HCT116 (cell line): ENCODE data around the gene COL26A1. TPM values are rescaled to one million over a fixed set of nuclear protein-coding genes. Genes with fewer than 3 reads are reported as not detected.

Experiments used
- ATAC-seq: fragments of 200-7000 bp; cut with Tn5 transposase; 2 replicates; pipeline ENCODE4 v1.9.1; 2020; ENCODE audit warnings: mild to moderate bottlenecking, moderate library complexity
- BruUV-seq: library from RNA; stranded (reverse); fragments of 400-500 nt; replicated peaks from 2 replicates; lab custom pipeline; 2021; lab: Mats Ljungman, UMichigan
- CTCF ChIA-PET: fragments of 300-600 bp; sonication (Branson Sonifier 250); formaldehyde crosslinking; loops from one replicate; lab custom pipeline; 2021; ENCODE audit warnings: antibody characterized with exemption; lab: Charles Lee
- POLR2A ChIA-PET: fragments of 300-600, 350-600 bp; sonication (Branson Sonifier 250); formaldehyde crosslinking; loops from one replicate; lab custom pipeline; 2021; ENCODE audit warnings: antibody characterized with exemption; lab: Charles Lee
- RAD21 ChIA-PET, 2 experiments: fragments of 300-600 bp; sonication (Branson Sonifier 250); formaldehyde crosslinking; loops; one replicate each; lab custom pipeline; 2023; ENCODE audit warnings: low total read pairs in 2 of 2; ENCODE audit not compliant: uncharacterized antibody in 2 of 2, unreplicated experiment in 2 of 2, low non-redundant PET in 1 of 2; lab: Charles Lee
- DNase-seq: peaks from one replicate; pipeline ENCODE4 v3.0.0-alpha.2; 2010; ENCODE audit warnings: low read depth, low spot score
- H2AFZ ChIP-seq: fragments of 200-600 bp; shearing (Covaris generic), sonication (generic); 2 replicates; pipeline ENCODE4 v1.6.1; 2017; ENCODE audit warnings: low read depth, mixed run types, mixed read lengths, antibody characterized with exemption, low read length; ENCODE audit not compliant: poor library complexity, severe bottlenecking
- H3K27ac ChIP-seq: 2 replicates; pipeline ENCODE4 v1.5.1; 2012; ENCODE audit warnings: low read depth, low read length
- H3K27me3 ChIP-seq: fragments of 200-600 bp; sonication (generic); 2 replicates; pipeline ENCODE4 v1.6.1; 2016; ENCODE audit warnings: mixed run types, low read length, mixed read lengths; ENCODE audit not compliant: insufficient read depth
- H3K36me3 ChIP-seq, 2 experiments: fragments of 200-500 bp in 1 of 2; fragments of 200-600 bp in 1 of 2; sonication (Bioruptor generic) in 1 of 2; sonication (generic) in 1 of 2; 2 replicates each; pipeline versions ENCODE4 v1.5.1 to v1.6.1; 2014 to 2016; ENCODE audit warnings: low read length in 2 of 2, inconsistent platforms in 1 of 2, mixed read lengths in 1 of 2, mixed run types in 1 of 2; ENCODE audit not compliant: insufficient read depth in 2 of 2, control insufficient read depth in 1 of 2
- H3K4me1 ChIP-seq, 2 experiments: fragments of 200-600 bp in 1 of 2; sonication (generic) in 1 of 2; 2 replicates each; pipeline versions ENCODE4 v1.5.1 to v1.6.1; 2012 to 2017; ENCODE audit warnings: low read length in 2 of 2, inconsistent platforms in 1 of 2, mild to moderate bottlenecking in 1 of 2, mixed read lengths in 1 of 2, mixed run types in 1 of 2, moderate library complexity in 1 of 2; ENCODE audit not compliant: insufficient read depth in 2 of 2, control insufficient read depth in 1 of 2
- H3K4me2 ChIP-seq: fragments of 200-600 bp; sonication (generic); 2 replicates; pipeline ENCODE4 v1.6.1; 2017; ENCODE audit warnings: mixed run types, low read length, mixed read lengths
- H3K4me3 ChIP-seq, 2 experiments: fragments of 200-600 bp in 1 of 2; sonication (generic) in 1 of 2; replicated peaks in 1 of 2; 2 replicates each; pipeline ENCODE4 v1.5.1; 2011 to 2016; ENCODE audit warnings: low read length in 2 of 2, control low read depth in 1 of 2, low read depth in 1 of 2, mild to moderate bottlenecking in 1 of 2, mixed read lengths in 1 of 2, mixed run types in 1 of 2
- H3K79me2 ChIP-seq: fragments of 200-600 bp; sonication (generic); 2 replicates; pipeline ENCODE4 v1.6.1; 2017; ENCODE audit warnings: mild to moderate bottlenecking, mixed run types, low read length, moderate library complexity, mixed read lengths; ENCODE audit not compliant: insufficient read depth
- H3K9ac ChIP-seq: fragments of 200-600 bp; sonication (generic); 2 replicates; pipeline ENCODE4 v1.6.1; 2016; ENCODE audit warnings: low read length, mixed read lengths
- H3K9me2 ChIP-seq: fragments of 200-600 bp; sonication (generic), shearing (Covaris generic); 2 replicates; pipeline ENCODE4 v1.6.1; 2017; ENCODE audit warnings: mixed run types, mild to moderate bottlenecking, moderate library complexity; ENCODE audit not compliant: insufficient read depth
- H3K9me3 ChIP-seq, 2 experiments: fragments of 200-500 bp in 1 of 2; fragments of 200-600 bp in 1 of 2; sonication (Bioruptor generic) in 1 of 2; sonication (generic) in 1 of 2; 2 replicates each; pipeline ENCODE4 v1.6.1; 2014 to 2017; ENCODE audit warnings: low read length in 2 of 2, mixed read lengths in 2 of 2, inconsistent platforms in 1 of 2, low read depth in 1 of 2, mild to moderate bottlenecking in 1 of 2, mixed run types in 1 of 2, moderate library complexity in 1 of 2; ENCODE audit not compliant: control insufficient read depth in 1 of 2, insufficient read depth in 1 of 2
- H4K20me1 ChIP-seq: fragments of 200-600 bp; sonication (generic), shearing (Covaris generic); 2 replicates; pipeline ENCODE4 v1.6.1; 2017; ENCODE audit warnings: mixed run types, mild to moderate bottlenecking, moderate library complexity; ENCODE audit not compliant: insufficient read depth
- CBX3 ChIP-seq: IDR thresholded peaks from 2 replicates; pipeline ENCODE4 v1.6.1; 2012; ENCODE audit warnings: low read depth
- ELF1 ChIP-seq: IDR thresholded peaks from 2 replicates; pipeline ENCODE4 v1.6.1; 2012; ENCODE audit warnings: low read depth, borderline replicate concordance
- EZH2 ChIP-seq: fragments of 200-600 bp; sonication (generic); IDR thresholded peaks from 2 replicates; pipeline ENCODE4 v1.6.1; 2017; ENCODE audit warnings: antibody characterized with exemption, mixed run types
- FOSL1 ChIP-seq: IDR thresholded peaks from 2 replicates; pipeline ENCODE4 v1.6.1; 2012; ENCODE audit warnings: low read depth
- POLR2A ChIP-seq: IDR thresholded peaks from 2 replicates; pipeline ENCODE4 v1.7.0; 2011; ENCODE audit warnings: borderline replicate concordance; ENCODE audit not compliant: insufficient read depth, insufficient read length; ENCODE audit errors: extremely low read depth
- POLR2AphosphoS5 ChIP-seq: IDR thresholded peaks from 2 replicates; pipeline ENCODE4 v1.6.1; 2011; ENCODE audit warnings: mild to moderate bottlenecking, low read depth, low read length, moderate library complexity
- RAD21 ChIP-seq: IDR thresholded peaks from 2 replicates; pipeline ENCODE4 v1.6.1; 2012; ENCODE audit warnings: low read depth, mild to moderate bottlenecking
- SP1 ChIP-seq: IDR thresholded peaks from 2 replicates; pipeline ENCODE4 v1.6.1; 2012; ENCODE audit warnings: low read depth
- SRF ChIP-seq: IDR thresholded peaks from 2 replicates; pipeline ENCODE4 v1.6.1; 2012; ENCODE audit warnings: low read depth
- YY1 ChIP-seq: IDR thresholded peaks from 2 replicates; pipeline ENCODE4 v1.6.1; 2011; ENCODE audit warnings: low read length, low read depth, moderate library complexity, mild to moderate bottlenecking; ENCODE audit not compliant: insufficient replicate concordance; ENCODE audit errors: extremely low read depth
- ZFX ChIP-seq: fragments of 450-650 bp; IDR thresholded peaks from 2 replicates; pipeline ENCODE4 v1.6.1; 2017
- intact Hi-C: fragments of 100-400 bp; cut with micrococcal nuclease; formaldehyde crosslinking; loops from 2 replicates; pipeline ENCODE4 v1.10.0; 2022
- total RNA-seq: library from RNA; stranded (reverse); gene quantifications from one replicate; pipeline ENCODE4 v1.2.1, GENCODE V29; 2021; ENCODE audit not compliant: unreplicated experiment
- TF ChIP-seq, protein P1 (sequence below): IDR thresholded peaks from 2 replicates; pipeline ENCODE4 v1.6.1; 2012; ENCODE audit warnings: low read depth
- TF ChIP-seq, protein P2 (sequence below): IDR thresholded peaks from 2 replicates; pipeline ENCODE4 v1.6.1; 2012

The COL26A1 gene
- total RNA-seq, 1 experiment from 2014 or later = 0.27 TPM

DNA sequence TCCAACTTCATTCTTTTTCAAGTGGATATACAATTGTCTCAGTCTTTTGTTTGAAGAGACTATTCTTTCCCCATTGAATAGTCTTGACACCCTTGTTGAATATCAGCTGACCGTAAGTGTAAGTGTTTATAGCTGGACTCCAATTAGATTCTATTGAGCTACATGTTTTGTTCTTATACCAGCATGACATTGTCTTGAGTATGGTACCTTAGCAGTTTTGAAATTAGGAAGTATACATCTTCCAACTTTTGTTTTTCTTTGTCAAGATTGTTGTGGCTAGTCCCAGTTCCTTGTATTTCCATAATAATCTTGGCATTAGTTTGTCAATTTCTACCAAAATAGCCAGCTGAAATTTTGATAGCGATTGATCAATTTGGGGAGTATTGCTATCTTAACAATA, 209.5 kb downstream of the COL26A1 start:
- ChIA-PET RAD21 (no interaction called here), POLR2A (no interaction called here)
- Histone ChIP-seq H3K36me3 (no peaks in the 10 kb centered on the region), H3K9me3 (0 out of 4 replicates have a peak, but pooled peaks cover 0 to 3% of the 10 kb centered on the region in 2 experiments), H3K79me2 (no peaks in the 10 kb centered on the region), H4K20me1 (no peaks in the 10 kb centered on the region), H3K27me3 (no peaks in the 10 kb centered on the region)
- no TSS peak for BruUV-seq
- no peak for DNase-seq
- TF ChIP-seq EZH2 (no peak), ZFX (no peak), POLR2A (no peak), RAD21 (no peak)
- TF ChIP-seq, all 23 proteins: peak for 0
- Histone ChIP-seq H3K27ac (no peak overlapping the region), H3K4me1 (peaks cover 0 to 5% of the 10 kb centered on the region in 2 experiments; a peak in 1 of 4 replicates), H2AFZ (no peak overlapping the region), H3K9me2 (no peaks in the 10 kb centered on the region), H3K9ac (no peak overlapping the region), H3K4me2 (no peak overlapping the region), H3K4me3 (no peak overlapping the region)
- ATAC-seq = no peak
- CTCF ChIA-PET = no interaction called here
- intact Hi-C loops = no loop called here

DNA sequence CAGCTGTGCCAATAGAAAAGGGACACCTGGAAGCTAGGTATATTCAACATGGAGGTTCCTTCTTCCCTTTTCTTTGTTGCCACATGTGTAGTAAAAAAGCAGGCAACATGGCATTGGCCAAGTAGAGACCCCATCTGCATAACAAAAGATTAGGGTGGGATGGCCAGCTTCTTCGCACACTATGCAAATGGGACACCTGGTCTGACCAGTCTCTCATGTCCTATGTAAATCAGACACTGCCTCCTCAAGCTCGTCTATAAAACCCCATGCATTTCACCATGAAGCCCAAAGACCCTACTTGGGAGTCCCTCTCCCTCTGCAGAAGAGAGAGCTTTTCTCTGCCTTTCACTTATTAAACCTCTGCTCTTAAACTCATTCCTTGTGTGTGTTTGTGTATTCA, 212.5 kb downstream of the COL26A1 start:
- Histone ChIP-seq H3K9ac (no peak overlapping the region), H3K9me2 (no peaks in the 10 kb centered on the region), H2AFZ (no peak overlapping the region), H3K36me3 (no peaks in the 10 kb centered on the region), H3K4me1 (peaks cover 0 to 8% of the 10 kb centered on the region in 2 experiments; a peak in 1 of 4 replicates), H4K20me1 (no peaks in the 10 kb centered on the region), H3K9me3 (0 out of 4 replicates have a peak, but pooled peaks cover 0 to 3% of the 10 kb centered on the region in 2 experiments), H3K27me3 (no peaks in the 10 kb centered on the region), H3K79me2 (no peaks in the 10 kb centered on the region), H3K4me3 (no peak overlapping the region), H3K27ac (no peak overlapping the region), H3K4me2 (no peak overlapping the region)
- DNase-seq = no peak
- POLR2A ChIA-PET = no interaction called here
- ATAC-seq = no peak
- intact Hi-C loops = no loop called here
- TF ChIP-seq ZFX = no peak
- no peak for TF ChIP-seq SRF
- no peak for TF ChIP-seq RAD21
- TF ChIP-seq EZH2 = no peak
- TF ChIP-seq, protein P1, sequence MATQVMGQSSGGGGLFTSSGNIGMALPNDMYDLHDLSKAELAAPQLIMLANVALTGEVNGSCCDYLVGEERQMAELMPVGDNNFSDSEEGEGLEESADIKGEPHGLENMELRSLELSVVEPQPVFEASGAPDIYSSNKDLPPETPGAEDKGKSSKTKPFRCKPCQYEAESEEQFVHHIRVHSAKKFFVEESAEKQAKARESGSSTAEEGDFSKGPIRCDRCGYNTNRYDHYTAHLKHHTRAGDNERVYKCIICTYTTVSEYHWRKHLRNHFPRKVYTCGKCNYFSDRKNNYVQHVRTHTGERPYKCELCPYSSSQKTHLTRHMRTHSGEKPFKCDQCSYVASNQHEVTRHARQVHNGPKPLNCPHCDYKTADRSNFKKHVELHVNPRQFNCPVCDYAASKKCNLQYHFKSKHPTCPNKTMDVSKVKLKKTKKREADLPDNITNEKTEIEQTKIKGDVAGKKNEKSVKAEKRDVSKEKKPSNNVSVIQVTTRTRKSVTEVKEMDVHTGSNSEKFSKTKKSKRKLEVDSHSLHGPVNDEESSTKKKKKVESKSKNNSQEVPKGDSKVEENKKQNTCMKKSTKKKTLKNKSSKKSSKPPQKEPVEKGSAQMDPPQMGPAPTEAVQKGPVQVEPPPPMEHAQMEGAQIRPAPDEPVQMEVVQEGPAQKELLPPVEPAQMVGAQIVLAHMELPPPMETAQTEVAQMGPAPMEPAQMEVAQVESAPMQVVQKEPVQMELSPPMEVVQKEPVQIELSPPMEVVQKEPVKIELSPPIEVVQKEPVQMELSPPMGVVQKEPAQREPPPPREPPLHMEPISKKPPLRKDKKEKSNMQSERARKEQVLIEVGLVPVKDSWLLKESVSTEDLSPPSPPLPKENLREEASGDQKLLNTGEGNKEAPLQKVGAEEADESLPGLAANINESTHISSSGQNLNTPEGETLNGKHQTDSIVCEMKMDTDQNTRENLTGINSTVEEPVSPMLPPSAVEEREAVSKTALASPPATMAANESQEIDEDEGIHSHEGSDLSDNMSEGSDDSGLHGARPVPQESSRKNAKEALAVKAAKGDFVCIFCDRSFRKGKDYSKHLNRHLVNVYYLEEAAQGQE = no peak
- TF ChIP-seq YY1 = no peak
- no peak for TF ChIP-seq CBX3
- TF ChIP-seq, protein P2, sequence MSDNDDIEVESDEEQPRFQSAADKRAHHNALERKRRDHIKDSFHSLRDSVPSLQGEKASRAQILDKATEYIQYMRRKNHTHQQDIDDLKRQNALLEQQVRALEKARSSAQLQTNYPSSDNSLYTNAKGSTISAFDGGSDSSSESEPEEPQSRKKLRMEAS = no peak
- TF ChIP-seq ELF1 = no peak
- TF ChIP-seq SP1 = no peak
- TF ChIP-seq POLR2AphosphoS5 = no peak
- TF ChIP-seq FOSL1 = no peak
- RAD21 ChIA-PET = no interaction called here
- no TSS peak for BruUV-seq
- CTCF ChIA-PET = no interaction called here
